H9 (cell line): Measurements from ENCODE around the gene HBG2. TPM values are rescaled to one million over a fixed set of nuclear protein-coding genes. Genes with fewer than 3 reads are reported as not detected.

Experiments used
- DNase-seq: peaks from one replicate; pipeline ENCODE4 v3.0.0-alpha.2; 2017
- H2AFZ ChIP-seq: one replicate; pipeline ENCODE4 v1.6.1; 2013; ENCODE audit warnings: mild to moderate bottlenecking, low read length, control low read depth, moderate library complexity
- H2AK5ac ChIP-seq: 2 replicates; pipeline ENCODE4 v1.6.1; 2013; ENCODE audit warnings: low read length, control low read depth, mixed read lengths; ENCODE audit not compliant: insufficient read length
- H2BK120ac ChIP-seq: one replicate; pipeline ENCODE4 v1.6.1; 2013; ENCODE audit warnings: low read depth, mild to moderate bottlenecking, low read length, control low read depth, inconsistent platforms; ENCODE audit not compliant: poor library complexity, severe bottlenecking
- H2BK12ac ChIP-seq: 2 replicates; pipeline ENCODE4 v1.6.1; 2013; ENCODE audit warnings: low read length, control low read depth, mixed read lengths, low read depth; ENCODE audit not compliant: insufficient read length
- H2BK15ac ChIP-seq: 2 replicates; pipeline ENCODE4 v1.6.1; 2013; ENCODE audit warnings: low read depth, low read length, control low read depth
- H2BK20ac ChIP-seq: one replicate; pipeline ENCODE4 v1.6.1; 2013; ENCODE audit warnings: low read depth, mild to moderate bottlenecking, low read length, control low read depth, inconsistent platforms; ENCODE audit not compliant: poor library complexity, severe bottlenecking
- H2BK5ac ChIP-seq: 2 replicates; pipeline ENCODE4 v1.6.1; 2013; ENCODE audit warnings: low read length, control low read depth, mixed read lengths; ENCODE audit not compliant: insufficient read length
- H3K14ac ChIP-seq: 2 replicates; pipeline ENCODE4 v1.6.1; 2013; ENCODE audit warnings: low read length, control low read depth; ENCODE audit not compliant: insufficient read depth
- H3K18ac ChIP-seq: 2 replicates; pipeline ENCODE4 v1.6.1; 2013; ENCODE audit warnings: low read depth, mild to moderate bottlenecking, mixed read lengths, low read length, control low read depth; ENCODE audit not compliant: insufficient read length
- H3K23ac ChIP-seq: 2 replicates; pipeline ENCODE4 v1.6.1; 2013; ENCODE audit warnings: low read length, control low read depth, mixed read lengths, low read depth; ENCODE audit not compliant: insufficient read length
- H3K23me2 ChIP-seq: 2 replicates; pipeline ENCODE4 v1.6.1; 2013; ENCODE audit warnings: low read depth, mild to moderate bottlenecking, mixed read lengths, low read length, control low read depth; ENCODE audit not compliant: insufficient read length, poor library complexity, severe bottlenecking
- H3K27ac ChIP-seq: 2 replicates; pipeline ENCODE4 v1.5.1; 2013; ENCODE audit warnings: low read length, control low read depth, mixed read lengths, low read depth; ENCODE audit not compliant: insufficient read length
- H3K27me3 ChIP-seq: 2 replicates; pipeline ENCODE4 v1.6.1; 2013; ENCODE audit warnings: low read length, control low read depth, inconsistent platforms; ENCODE audit not compliant: insufficient read depth
- H3K4ac ChIP-seq: 2 replicates; pipeline ENCODE4 v1.6.1; 2013; ENCODE audit warnings: low read depth, mild to moderate bottlenecking, control low read depth, inconsistent platforms, low read length, moderate library complexity
- H3K4me1 ChIP-seq: 2 replicates; pipeline ENCODE4 v1.6.1; 2013; ENCODE audit warnings: low read length, control low read depth, inconsistent platforms; ENCODE audit not compliant: insufficient read depth
- H3K4me2 ChIP-seq: 2 replicates; pipeline ENCODE4 v1.6.1; 2013; ENCODE audit warnings: low read length, control low read depth, mixed read lengths; ENCODE audit not compliant: insufficient read length, insufficient read depth
- H3K56ac ChIP-seq: 2 replicates; pipeline ENCODE4 v1.6.1; 2013; ENCODE audit warnings: low read depth, mild to moderate bottlenecking, mixed read lengths, low read length, control low read depth; ENCODE audit not compliant: insufficient read length
- H3K79me1 ChIP-seq: 2 replicates; pipeline ENCODE4 v1.6.1; 2013; ENCODE audit warnings: low read depth, mild to moderate bottlenecking, moderate library complexity, low read length, control low read depth, inconsistent platforms; ENCODE audit not compliant: insufficient read depth, poor library complexity, severe bottlenecking
- H3K79me2 ChIP-seq: 2 replicates; pipeline ENCODE4 v1.6.1; 2013; ENCODE audit warnings: low read length, control low read depth, inconsistent platforms; ENCODE audit not compliant: insufficient read depth
- H3K9ac ChIP-seq: 2 replicates; pipeline ENCODE4 v1.6.1; 2013; ENCODE audit warnings: low read length, control low read depth, mixed read lengths; ENCODE audit not compliant: insufficient read length; ENCODE audit errors: extremely low read depth
- H3K9me3 ChIP-seq: one replicate; pipeline ENCODE4 v1.6.1; 2013; ENCODE audit warnings: low read depth, low read length, inconsistent platforms; ENCODE audit not compliant: control insufficient read depth
- H3T11ph ChIP-seq: one replicate; pipeline ENCODE4 v1.6.1; 2013; ENCODE audit warnings: mild to moderate bottlenecking, low read length, control low read depth, inconsistent platforms
- H4K20me1 ChIP-seq: one replicate; pipeline ENCODE4 v1.6.1; 2013; ENCODE audit not compliant: control insufficient read depth, insufficient read length, insufficient read depth
- H4K5ac ChIP-seq: 2 replicates; pipeline ENCODE4 v1.6.1; 2013; ENCODE audit warnings: low read depth, mild to moderate bottlenecking, mixed read lengths, low read length, control low read depth; ENCODE audit not compliant: insufficient read length
- H4K8ac ChIP-seq: replicated peaks from 2 replicates; pipeline ENCODE4 v1.6.1; 2013; ENCODE audit warnings: low read length, control low read depth, mixed read lengths, low read depth; ENCODE audit not compliant: insufficient read length
- H4K91ac ChIP-seq: 2 replicates; pipeline ENCODE4 v1.6.1; 2013; ENCODE audit warnings: low read depth, mild to moderate bottlenecking, moderate library complexity, mixed read lengths, low read length, control low read depth; ENCODE audit not compliant: insufficient read length
- H3K27ac Mint-ChIP-seq, 3 experiments: 2 replicates in 2 of 3; 3 replicates in 1 of 3; pipeline ENCODE4 v1.8.0; 2020 to 2021; ENCODE audit warnings: mixed read lengths in 3 of 3, mild to moderate bottlenecking in 1 of 3, moderate library complexity in 1 of 3
- H3K27me3 Mint-ChIP-seq: 2 replicates; pipeline ENCODE4 v1.8.0; 2021; ENCODE audit warnings: low read depth, mild to moderate bottlenecking, moderate library complexity, mixed read lengths
- H3K36me3 Mint-ChIP-seq, 3 experiments: 2 replicates in 2 of 3; 3 replicates in 1 of 3; pipeline ENCODE4 v1.8.0; 2020 to 2021; ENCODE audit warnings: low read depth in 3 of 3, mixed read lengths in 3 of 3; ENCODE audit not compliant: insufficient read depth in 1 of 3
- H3K4me1 Mint-ChIP-seq, 2 experiments: 2 replicates each; pipeline ENCODE4 v1.8.0; 2020; ENCODE audit warnings: mixed read lengths in 2 of 2
- H3K4me3 Mint-ChIP-seq, 2 experiments: 2 replicates in 1 of 2; 3 replicates in 1 of 2; pipeline ENCODE4 v1.8.0; 2020 to 2021; ENCODE audit warnings: mild to moderate bottlenecking in 2 of 2, mixed read lengths in 2 of 2, moderate library complexity in 1 of 2
- H3K9me3 Mint-ChIP-seq, 2 experiments: 2 replicates in 1 of 2; 3 replicates in 1 of 2; pipeline ENCODE4 v1.8.0; 2020; ENCODE audit warnings: mild to moderate bottlenecking in 2 of 2, mixed read lengths in 2 of 2, moderate library complexity in 1 of 2
- CTCF ChIP-seq: fragments of 200-600 bp; sonication (generic); conservative IDR thresholded peaks from 3 replicates; pipeline ENCODE4 v1.8.0; 2021; ENCODE audit warnings: antibody characterized with exemption, mild to moderate bottlenecking
- WGBS: extraction: QIAGEN DNeasy Blood & Tissue Kit; methylation state at CpG from one replicate; pipeline ENCODE4 v1.1.7; 2013; ENCODE audit warnings: missing lambda C conversion rate, low lambda C conversion rate, mixed read lengths; ENCODE audit not compliant: insufficient read length; ENCODE audit errors: extremely low coverage; 5-methylcytosine and 5-hydroxymethylcytosine counted together
- total RNA-seq: library from RNA; stranded (reverse); gene quantifications from 2 replicates; pipeline ENCODE4 v1.2.1, GENCODE V29; 2021

The HBG2 gene
- total RNA-seq, 1 experiment from 2014 or later, result not detected

GRCh38 chr11:5258543-5259262, 4.1 kb upstream of the HBG2 start:
- Histone ChIP-seq H2AK5ac (no peak overlapping the region), H3K14ac (no peak overlapping the region; the same call in 1 of the 2 replicates), H3K23me2 (no peaks in the 10 kb centered on the region), H3K9me3 (no peaks in the 10 kb centered on the region), H3K9ac (no peak overlapping the region), H3T11ph (no peak overlapping the region), H3K4me1 (no peaks in the 10 kb centered on the region), H2AFZ (no peak overlapping the region), H3K23ac (no peak overlapping the region), H2BK15ac (no peak overlapping the region), H3K4me2 (no peak overlapping the region), H3K56ac (no peak overlapping the region), H3K27me3 (no peaks in the 10 kb centered on the region; the same call in 1 of the 2 replicates), H3K79me2 (no peaks in the 10 kb centered on the region), H3K27ac (no peak overlapping the region), H2BK120ac (no peak overlapping the region), H2BK20ac (no peak overlapping the region), H3K79me1 (no peaks in the 10 kb centered on the region), H2BK12ac (no peak overlapping the region), H4K5ac (no peak overlapping the region), H3K4ac (no peak overlapping the region), H3K18ac (no peak overlapping the region), H4K91ac (no peak overlapping the region), H4K20me1 (no peaks in the 10 kb centered on the region), H4K8ac (no peak overlapping the region), H2BK5ac (no peak overlapping the region)
- H3K9me3 Mint-ChIP-seq, result peaks cover 13 to 18% of the 10 kb centered on the region in 2 experiments
- no peak overlapping the region for H3K4me3 Mint-ChIP-seq
- TF ChIP-seq CTCF, result no peak
- H3K4me1 Mint-ChIP-seq, result peaks cover 29 to 31% of the 10 kb centered on the region in 2 experiments
- peak; percentile 63 for DNase-seq
- H3K27me3 Mint-ChIP-seq, result peaks cover 40% of the 10 kb centered on the region
- no peak overlapping the region for H3K27ac Mint-ChIP-seq
- H3K36me3 Mint-ChIP-seq, result peaks cover 0 to 18% (median 0%) of the 10 kb centered on the region in 3 experiments; a peak in 3 of 7 replicates
- WGBS, result no CpG with 5 or more reads among the region's 7 CpGs
